Measurements from ENCODE around the gene LCTL.

LCTL gene

DNA sequence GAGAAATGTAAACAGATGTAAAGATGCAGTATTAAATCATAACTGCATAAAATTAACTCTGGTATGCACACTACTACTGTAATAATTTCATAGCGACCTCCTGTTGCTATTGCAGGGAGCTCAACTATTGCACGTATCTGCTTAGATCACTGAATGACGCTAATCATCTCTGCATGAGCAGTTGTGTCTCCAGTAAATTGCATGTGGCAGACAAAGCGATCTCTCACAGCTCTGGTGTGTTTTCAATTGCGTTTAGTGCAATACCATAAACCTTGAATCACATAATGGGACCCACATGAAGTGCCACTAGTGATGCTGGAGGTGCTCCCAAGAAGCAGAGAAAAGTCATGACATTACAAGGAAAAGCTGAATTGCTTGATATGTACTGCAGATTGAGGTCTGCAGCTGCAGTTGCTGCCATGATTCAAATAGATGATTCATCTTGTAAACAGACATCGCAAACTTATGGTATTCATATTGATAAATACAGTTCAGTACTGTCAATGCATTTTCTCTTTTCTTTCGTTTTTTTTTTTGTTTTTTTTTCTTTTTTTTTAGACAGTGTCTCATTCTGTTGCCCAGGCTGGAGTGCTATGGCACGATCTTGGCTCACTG lies 30.2 kb upstream of the LCTL start:
- TF ChIP-seq RAD21 (IDR thresholded peaks at IDR 0.05; ENCODE audit: low read depth): no peak
- TF ChIP-seq YY1 (IDR thresholded peaks at IDR 0.05; ENCODE audit: low read depth): no peak
- no peak for TF ChIP-seq FOXM1 (IDR thresholded peaks at IDR 0.05; ENCODE audit: borderline replicate concordance, low read depth)
- TF ChIP-seq TAF1 (IDR thresholded peaks at IDR 0.05; ENCODE audit: low read depth): no peak
- no peak for TF ChIP-seq ZBTB7A (IDR thresholded peaks at IDR 0.05; ENCODE audit: low read depth)
- TF ChIP-seq, protein P1, sequence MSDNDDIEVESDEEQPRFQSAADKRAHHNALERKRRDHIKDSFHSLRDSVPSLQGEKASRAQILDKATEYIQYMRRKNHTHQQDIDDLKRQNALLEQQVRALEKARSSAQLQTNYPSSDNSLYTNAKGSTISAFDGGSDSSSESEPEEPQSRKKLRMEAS (IDR thresholded peaks at IDR 0.05): no peak
- no peak for TF ChIP-seq CREB1 (IDR thresholded peaks at IDR 0.05; ENCODE audit: low read depth)

DNA sequence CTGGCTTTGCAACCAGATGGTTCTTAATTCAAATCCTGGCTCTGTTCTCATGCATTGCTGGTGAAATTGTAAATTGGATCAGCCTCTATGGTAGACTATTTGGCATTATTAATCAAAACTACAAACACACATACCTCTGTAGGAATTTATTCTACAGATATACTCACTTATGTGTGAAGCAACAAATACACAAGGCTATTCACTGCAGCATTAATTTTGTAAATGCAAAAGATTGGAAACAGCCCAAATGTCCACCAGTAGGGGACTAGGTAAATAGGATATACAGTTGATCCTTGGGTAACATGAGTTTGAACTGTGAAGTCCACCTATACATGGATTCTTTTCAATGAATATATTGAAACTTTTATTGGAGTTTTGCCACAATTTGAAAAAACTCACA lies 29.5 kb upstream of the LCTL start:
- TF ChIP-seq, protein P1 (IDR thresholded peaks at IDR 0.05): no peak
- no peak for TF ChIP-seq TCF12 (IDR thresholded peaks at IDR 0.05; ENCODE audit: low read depth)
- no peak for TF ChIP-seq CREB1 (IDR thresholded peaks at IDR 0.05; ENCODE audit: low read depth)
- TF ChIP-seq, protein P2, sequence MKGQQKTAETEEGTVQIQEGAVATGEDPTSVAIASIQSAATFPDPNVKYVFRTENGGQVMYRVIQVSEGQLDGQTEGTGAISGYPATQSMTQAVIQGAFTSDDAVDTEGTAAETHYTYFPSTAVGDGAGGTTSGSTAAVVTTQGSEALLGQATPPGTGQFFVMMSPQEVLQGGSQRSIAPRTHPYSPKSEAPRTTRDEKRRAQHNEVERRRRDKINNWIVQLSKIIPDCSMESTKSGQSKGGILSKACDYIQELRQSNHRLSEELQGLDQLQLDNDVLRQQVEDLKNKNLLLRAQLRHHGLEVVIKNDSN (IDR thresholded peaks at IDR 0.05): no peak
- TF ChIP-seq CEBPB (IDR thresholded peaks at IDR 0.05): no peak
- TF ChIP-seq EGR1 (IDR thresholded peaks at IDR 0.05): no peak
- no peak for TF ChIP-seq FOXM1 (IDR thresholded peaks at IDR 0.05; ENCODE audit: borderline replicate concordance, low read depth)
- TF ChIP-seq ZBTB7A (IDR thresholded peaks at IDR 0.05; ENCODE audit: low read depth): no peak
- no peak for TF ChIP-seq YY1 (IDR thresholded peaks at IDR 0.05; ENCODE audit: low read depth)

DNA sequence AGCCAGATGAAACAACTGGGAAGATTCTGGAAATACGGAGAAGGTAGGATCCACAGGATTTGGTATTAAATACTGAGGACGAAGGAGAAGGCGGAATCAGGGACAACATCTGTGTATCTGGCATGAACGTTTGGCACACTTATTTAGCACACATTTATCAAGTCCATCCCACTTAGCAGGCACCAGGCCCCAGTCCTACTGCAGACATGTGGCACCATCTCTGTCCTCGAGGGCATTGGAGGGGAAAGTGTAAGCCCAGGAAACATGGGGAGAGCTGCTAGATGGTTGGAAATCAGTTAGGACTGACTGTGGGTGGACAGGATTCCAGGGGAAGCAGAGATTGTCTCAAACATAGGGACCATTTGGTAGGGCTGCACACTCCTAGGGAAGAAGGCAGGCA lies 29.0 kb upstream of the LCTL start:
- TF ChIP-seq FOXM1 (IDR thresholded peaks at IDR 0.05; ENCODE audit: borderline replicate concordance, low read depth) (no peak), TAF1 (IDR thresholded peaks at IDR 0.05; ENCODE audit: low read depth) (no peak), EP300 (IDR thresholded peaks at IDR 0.05; ENCODE audit: borderline replicate concordance) (no peak), NFIC (IDR thresholded peaks at IDR 0.05) (no peak), CEBPB (IDR thresholded peaks at IDR 0.05) (no peak), CREB1 (IDR thresholded peaks at IDR 0.05; ENCODE audit: low read depth) (no peak), TCF12 (IDR thresholded peaks at IDR 0.05; ENCODE audit: low read depth) (no peak), YY1 (IDR thresholded peaks at IDR 0.05; ENCODE audit: low read depth) (no peak)
- TF ChIP-seq, protein P1 (IDR thresholded peaks at IDR 0.05): no peak

DNA sequence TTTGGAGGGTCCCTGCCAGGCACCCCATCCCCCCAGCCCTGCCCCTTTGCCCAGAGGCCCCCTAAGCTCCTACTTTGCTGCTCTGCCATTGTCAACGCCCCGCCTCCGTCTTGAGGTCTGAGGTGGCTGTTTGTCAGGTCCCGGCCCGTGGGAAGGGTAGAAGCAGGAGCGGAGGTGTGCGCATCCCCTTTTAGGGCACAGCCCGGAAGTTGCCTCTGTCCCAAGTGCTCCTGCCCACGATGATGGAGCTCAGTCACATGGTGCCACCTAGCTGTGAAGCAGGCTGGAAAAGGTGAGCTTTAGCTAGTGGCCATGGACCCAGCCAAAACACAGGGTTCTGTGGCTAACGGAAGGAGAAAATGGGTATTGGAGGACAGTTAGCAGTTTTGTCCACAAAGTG lies 28.5 kb upstream of the LCTL start:
- peak; percentile 56 for TF ChIP-seq RAD21 (IDR thresholded peaks at IDR 0.05; ENCODE audit: low read depth)
- TF ChIP-seq NFIC (IDR thresholded peaks at IDR 0.05): no peak

DNA sequence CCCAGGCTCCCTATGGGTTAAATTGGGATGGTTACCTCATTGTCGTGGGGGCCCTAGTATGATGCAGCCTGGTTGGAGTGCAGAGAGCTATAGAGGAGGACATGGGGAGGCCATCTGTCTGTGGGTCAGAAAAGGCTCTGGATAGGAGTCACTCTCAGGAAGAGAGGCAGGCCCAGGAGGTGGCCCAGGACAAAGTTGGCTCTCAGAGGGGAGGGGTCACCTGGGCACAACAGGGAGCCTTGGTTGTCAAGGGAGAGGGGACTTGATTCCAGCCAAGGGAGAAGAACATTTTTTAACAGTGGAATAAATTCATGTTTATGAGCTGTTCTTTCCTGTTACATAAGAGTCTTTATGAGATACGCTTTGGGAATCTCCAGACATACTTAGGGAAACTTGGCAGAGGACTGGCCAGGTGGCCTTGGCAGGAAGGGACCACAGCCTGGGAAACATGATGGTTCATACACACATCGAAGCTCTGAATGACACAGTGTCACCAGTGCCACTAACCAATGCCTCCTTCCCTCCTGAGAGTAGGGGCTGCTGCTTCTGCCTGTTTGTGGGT lies 27.5 kb upstream of the LCTL start:
- no peak for TF ChIP-seq EP300 (IDR thresholded peaks at IDR 0.05; ENCODE audit: borderline replicate concordance)
- TF ChIP-seq NFIC (IDR thresholded peaks at IDR 0.05): no peak
- TF ChIP-seq CEBPB (IDR thresholded peaks at IDR 0.05): no peak
- TF ChIP-seq TAF1 (IDR thresholded peaks at IDR 0.05; ENCODE audit: low read depth): no peak
- no peak for TF ChIP-seq EGR1 (IDR thresholded peaks at IDR 0.05)
- no peak for TF ChIP-seq TEAD4 (IDR thresholded peaks at IDR 0.05)
- no peak for TF ChIP-seq FOXM1 (IDR thresholded peaks at IDR 0.05; ENCODE audit: borderline replicate concordance, low read depth)
- no peak for TF ChIP-seq TCF12 (IDR thresholded peaks at IDR 0.05; ENCODE audit: low read depth)
- TF ChIP-seq YY1 (IDR thresholded peaks at IDR 0.05; ENCODE audit: low read depth): no peak
- TF ChIP-seq ZBTB7A (IDR thresholded peaks at IDR 0.05; ENCODE audit: low read depth): no peak
- TF ChIP-seq RAD21 (IDR thresholded peaks at IDR 0.05; ENCODE audit: low read depth): no peak
- TF ChIP-seq, protein P2 (IDR thresholded peaks at IDR 0.05): no peak
- TF ChIP-seq, protein P1 (IDR thresholded peaks at IDR 0.05): no peak
- no peak for TF ChIP-seq CREB1 (IDR thresholded peaks at IDR 0.05; ENCODE audit: low read depth)
- TF ChIP-seq, protein P3, sequence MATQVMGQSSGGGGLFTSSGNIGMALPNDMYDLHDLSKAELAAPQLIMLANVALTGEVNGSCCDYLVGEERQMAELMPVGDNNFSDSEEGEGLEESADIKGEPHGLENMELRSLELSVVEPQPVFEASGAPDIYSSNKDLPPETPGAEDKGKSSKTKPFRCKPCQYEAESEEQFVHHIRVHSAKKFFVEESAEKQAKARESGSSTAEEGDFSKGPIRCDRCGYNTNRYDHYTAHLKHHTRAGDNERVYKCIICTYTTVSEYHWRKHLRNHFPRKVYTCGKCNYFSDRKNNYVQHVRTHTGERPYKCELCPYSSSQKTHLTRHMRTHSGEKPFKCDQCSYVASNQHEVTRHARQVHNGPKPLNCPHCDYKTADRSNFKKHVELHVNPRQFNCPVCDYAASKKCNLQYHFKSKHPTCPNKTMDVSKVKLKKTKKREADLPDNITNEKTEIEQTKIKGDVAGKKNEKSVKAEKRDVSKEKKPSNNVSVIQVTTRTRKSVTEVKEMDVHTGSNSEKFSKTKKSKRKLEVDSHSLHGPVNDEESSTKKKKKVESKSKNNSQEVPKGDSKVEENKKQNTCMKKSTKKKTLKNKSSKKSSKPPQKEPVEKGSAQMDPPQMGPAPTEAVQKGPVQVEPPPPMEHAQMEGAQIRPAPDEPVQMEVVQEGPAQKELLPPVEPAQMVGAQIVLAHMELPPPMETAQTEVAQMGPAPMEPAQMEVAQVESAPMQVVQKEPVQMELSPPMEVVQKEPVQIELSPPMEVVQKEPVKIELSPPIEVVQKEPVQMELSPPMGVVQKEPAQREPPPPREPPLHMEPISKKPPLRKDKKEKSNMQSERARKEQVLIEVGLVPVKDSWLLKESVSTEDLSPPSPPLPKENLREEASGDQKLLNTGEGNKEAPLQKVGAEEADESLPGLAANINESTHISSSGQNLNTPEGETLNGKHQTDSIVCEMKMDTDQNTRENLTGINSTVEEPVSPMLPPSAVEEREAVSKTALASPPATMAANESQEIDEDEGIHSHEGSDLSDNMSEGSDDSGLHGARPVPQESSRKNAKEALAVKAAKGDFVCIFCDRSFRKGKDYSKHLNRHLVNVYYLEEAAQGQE (IDR thresholded peaks at IDR 0.05; ENCODE audit: low read depth): no peak

DNA sequence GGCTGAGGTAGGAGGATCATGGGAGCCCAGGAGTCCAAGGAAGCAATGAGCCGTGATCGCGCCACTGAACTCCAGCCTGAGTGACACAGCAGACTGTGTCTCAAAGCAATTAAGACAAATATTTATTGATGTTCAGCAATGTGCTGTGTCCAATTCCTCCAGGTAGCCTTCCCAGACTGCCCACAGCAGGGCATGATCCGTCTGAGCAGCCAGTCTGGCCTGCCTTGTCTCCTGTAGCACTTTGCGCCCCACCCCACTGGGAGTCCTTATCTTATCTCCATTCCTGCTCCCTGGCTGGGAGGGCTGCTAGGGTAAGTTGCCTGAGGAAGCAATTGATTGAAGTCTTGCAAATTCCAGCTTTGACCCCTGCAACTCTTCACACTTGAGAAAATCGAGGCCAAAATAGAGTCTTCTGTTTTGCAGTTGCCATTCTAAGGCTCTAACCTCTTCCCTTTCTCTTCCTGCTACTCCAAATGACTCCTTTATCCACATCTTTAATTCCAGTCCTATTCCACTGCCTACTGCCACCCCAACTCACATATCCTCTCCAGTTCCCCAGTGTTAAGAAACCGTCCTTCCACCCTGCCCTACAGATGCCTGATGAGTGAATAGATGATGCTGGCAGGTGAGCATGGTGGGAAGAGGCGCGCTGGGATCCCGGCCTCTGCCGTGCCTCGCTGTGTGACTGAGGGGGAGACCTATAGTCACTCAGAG lies 26.9 kb upstream of the LCTL start:
- TF ChIP-seq, protein P3 (IDR thresholded peaks at IDR 0.05; ENCODE audit: low read depth): no peak
- TF ChIP-seq, protein P2 (IDR thresholded peaks at IDR 0.05): no peak
- no peak for TF ChIP-seq TCF12 (IDR thresholded peaks at IDR 0.05; ENCODE audit: low read depth)
- no peak for TF ChIP-seq YY1 (IDR thresholded peaks at IDR 0.05; ENCODE audit: low read depth)
- no peak for TF ChIP-seq CREB1 (IDR thresholded peaks at IDR 0.05; ENCODE audit: low read depth)
- no peak for TF ChIP-seq ZBTB7A (IDR thresholded peaks at IDR 0.05; ENCODE audit: low read depth)
- TF ChIP-seq NFIC (IDR thresholded peaks at IDR 0.05): no peak
- TF ChIP-seq RAD21 (IDR thresholded peaks at IDR 0.05; ENCODE audit: low read depth): no peak
- no peak for TF ChIP-seq TAF1 (IDR thresholded peaks at IDR 0.05; ENCODE audit: low read depth)
- TF ChIP-seq FOXM1 (IDR thresholded peaks at IDR 0.05; ENCODE audit: borderline replicate concordance, low read depth): no peak
- TF ChIP-seq, protein P1 (IDR thresholded peaks at IDR 0.05): no peak
- TF ChIP-seq TEAD4 (IDR thresholded peaks at IDR 0.05): no peak
- no peak for TF ChIP-seq EP300 (IDR thresholded peaks at IDR 0.05; ENCODE audit: borderline replicate concordance)
- no peak for TF ChIP-seq CEBPB (IDR thresholded peaks at IDR 0.05)
- TF ChIP-seq EGR1 (IDR thresholded peaks at IDR 0.05): no peak
